Mesodermal cell (in vitro differentiated cells): ENCODE data around the gene SPRED2.
"Not testable (repeated sequence)": the region's sequence is repeated elsewhere in the genome, so short reads cannot be mapped to it uniquely, and the experiment has no call there.

ENCODE experiments used
- H3K27ac ChIP-seq: 2 replicates; pipeline ENCODE4 v1.7.0; 2013; ENCODE audit warnings: mild to moderate bottlenecking, low read depth, low read length, moderate library complexity; ENCODE audit not compliant: severe bottlenecking
- H3K36me3 ChIP-seq: 2 replicates; pipeline ENCODE4 v1.7.1; 2013; ENCODE audit warnings: mild to moderate bottlenecking, low read length, moderate library complexity; ENCODE audit not compliant: control insufficient read depth, insufficient read depth
- H3K4me1 ChIP-seq: one replicate; pipeline ENCODE4 v1.7.1; 2013; ENCODE audit warnings: mild to moderate bottlenecking, low read length; ENCODE audit not compliant: insufficient read depth, control insufficient read depth, poor library complexity, severe bottlenecking
- H3K4me3 ChIP-seq: 2 replicates; pipeline ENCODE4 v1.7.0; 2013; ENCODE audit warnings: low read length, control low read depth, mild to moderate bottlenecking; ENCODE audit not compliant: insufficient read depth, poor library complexity, severe bottlenecking; ENCODE audit errors: extremely low read depth
- H3K9me3 ChIP-seq: 2 replicates; pipeline ENCODE4 v1.7.1; 2013; ENCODE audit warnings: mild to moderate bottlenecking, low read length, moderate library complexity; ENCODE audit not compliant: control insufficient read depth
- WGBS, 2 experiments: methylation state at CpG; one replicate each; pipeline ENCODE4 v1.1.5; 2013; ENCODE audit warnings: missing lambda C conversion rate in 2 of 2; ENCODE audit not compliant: insufficient coverage in 2 of 2; 5-methylcytosine and 5-hydroxymethylcytosine counted together

SPRED2 gene

GRCh38 chr2:65320042-65320725 is 112.2 kb downstream of the SPRED2 start:
- Histone ChIP-seq H3K9me3 (no peaks in the 10 kb centered on the region), H3K36me3 (peaks cover 65% of the 10 kb centered on the region), H3K4me1 (peaks cover 28% of the 10 kb centered on the region), H3K27ac (peak overlapping the region; percentile 75), H3K4me3 (no peak overlapping the region)
- WGBS, 2 experiments: 76 to 90% methylated on average over 4 of the region's 9 CpGs

GRCh38 chr2:65319674-65320041 is 112.7 kb downstream of the SPRED2 start:
- WGBS, 2 experiments: no CpG with 5 or more reads among the region's 1 CpG
- Histone ChIP-seq H3K4me1 (peaks cover 32% of the 10 kb centered on the region), H3K36me3 (peaks cover 66% of the 10 kb centered on the region), H3K4me3 (no peak overlapping the region), H3K27ac (peak overlapping the region; percentile 75), H3K9me3 (no peaks in the 10 kb centered on the region)

- peaks cover 32% of the 10 kb centered on the region for H3K4me1 ChIP-seq
- peak overlapping the region; percentile 75 for H3K27ac ChIP-seq
- no peaks in the 10 kb centered on the region for H3K9me3 ChIP-seq
- no peak overlapping the region for H3K4me3 ChIP-seq
- 100% methylated on average over 5 of the region's 5 CpGs for WGBS, 2 experiments
- H3K36me3 ChIP-seq: peaks cover 66% of the 10 kb centered on the region
These were observed 113.2 kb downstream of the SPRED2 start for GRCh38 chr2:65319072-65319673.

- WGBS, 2 experiments: 96 to 98% methylated on average over 7 of the region's 7 CpGs
- Histone ChIP-seq H3K4me3 (no peak overlapping the region), H3K27ac (no peak overlapping the region), H3K4me1 (peaks cover 40% of the 10 kb centered on the region), H3K9me3 (no peaks in the 10 kb centered on the region), H3K36me3 (peaks cover 69% of the 10 kb centered on the region)
These were observed 114.6 kb downstream of the SPRED2 start for GRCh38 chr2:65317841-65318240.

- H3K36me3 ChIP-seq: peaks cover 74% of the 10 kb centered on the region
- H3K27ac ChIP-seq, H3K4me3 ChIP-seq, H3K9me3 ChIP-seq: not testable (repeated sequence)
- 88 to 96% methylated on average over 5 to 7 of the region's 7 CpGs for WGBS, 2 experiments
- H3K4me1 ChIP-seq: peaks cover 40% of the 10 kb centered on the region
These were observed 115.0 kb downstream of the SPRED2 start for GRCh38 chr2:65317351-65317750.

- WGBS, 2 experiments: 89 to 92% methylated on average over 3 to 4 of the region's 6 CpGs
- H3K4me1 ChIP-seq: peaks cover 35% of the 10 kb centered on the region
- H3K4me3 ChIP-seq: no peak overlapping the region
- peak overlapping the region; percentile 45 for H3K27ac ChIP-seq
- H3K36me3 ChIP-seq: peaks cover 81% of the 10 kb centered on the region
- no peaks in the 10 kb centered on the region for H3K9me3 ChIP-seq
These were observed 116.3 kb downstream of the SPRED2 start for GRCh38 chr2:65316072-65316471.

GRCh38 chr2:65314801-65315441 is 117.5 kb downstream of the SPRED2 start:
- 94 to 96% methylated on average over 5 to 7 of the region's 8 CpGs for WGBS, 2 experiments
- Histone ChIP-seq H3K36me3 (peaks cover 89% of the 10 kb centered on the region), H3K27ac (no peak overlapping the region)

GRCh38 chr2:65313954-65314256 is 118.5 kb downstream of the SPRED2 start:
- no peak overlapping the region for H3K4me3 ChIP-seq

More at GRCh38 chr2:65314801-65315441, 117.5 kb downstream of the SPRED2 start:
- peaks cover 24% of the 10 kb centered on the region for H3K4me1 ChIP-seq
- no peak overlapping the region for H3K4me3 ChIP-seq
- no peaks in the 10 kb centered on the region for H3K9me3 ChIP-seq

GRCh38 chr2:65313126-65313953 is 119.1 kb downstream of the SPRED2 start:
- no peak overlapping the region for H3K27ac ChIP-seq
- no peak overlapping the region for H3K4me3 ChIP-seq
- peaks cover 93% of the 10 kb centered on the region for H3K36me3 ChIP-seq
- H3K9me3 ChIP-seq: no peaks in the 10 kb centered on the region
- 96 to 97% methylated on average over 49 to 52 of the region's 52 CpGs for WGBS, 2 experiments
- H3K4me1 ChIP-seq: peaks cover 22% of the 10 kb centered on the region

More at GRCh38 chr2:65313954-65314256, 118.5 kb downstream of the SPRED2 start:
- no peaks in the 10 kb centered on the region for H3K9me3 ChIP-seq
- 98 to 99% methylated on average over 20 to 24 of the region's 24 CpGs for WGBS, 2 experiments
- no peak overlapping the region for H3K27ac ChIP-seq
- peaks cover 88% of the 10 kb centered on the region for H3K36me3 ChIP-seq
- peaks cover 22% of the 10 kb centered on the region for H3K4me1 ChIP-seq

- Histone ChIP-seq H3K9me3 (no peaks in the 10 kb centered on the region), H3K4me3 (no peak overlapping the region), H3K27ac (no peak overlapping the region), H3K4me1 (peaks cover 19% of the 10 kb centered on the region), H3K36me3 (peaks cover 94% of the 10 kb centered on the region)
- WGBS, 2 experiments: 98 to 100% methylated on average over 6 to 7 of the region's 7 CpGs
These were observed 120.8 kb downstream of the SPRED2 start for GRCh38 chr2:65311596-65311995.
